PC-3 (cell line): ENCODE measurements around the gene DNHD1.

ENCODE experiments used
- CTCF ChIP-seq: fragments of 300-600 bp; sonication (generic); conservative IDR thresholded peaks from 2 replicates; pipeline ENCODE4 v1.5.1; 2017; ENCODE audit warnings: antibody characterized with exemption, low read depth, mild to moderate bottlenecking, low read length
- EZH2 ChIP-seq: fragments of 300-600 bp; sonication (generic); IDR thresholded peaks from one replicate; pipeline ENCODE4 v1.6.1; 2017; ENCODE audit warnings: antibody characterized with exemption, mild to moderate bottlenecking, low read length; ENCODE audit not compliant: unreplicated experiment
- EZH2phosphoT487 ChIP-seq: fragments of 300-600 bp; sonication (generic); IDR thresholded peaks from 2 replicates; pipeline ENCODE4 v1.6.1; 2018; ENCODE audit warnings: mild to moderate bottlenecking, antibody characterized with exemption, low read length, borderline replicate concordance

GRCh38 chr11:6548121-6548520, 51.0 kb downstream of the DNHD1 start:
- TF ChIP-seq CTCF (no peak), EZH2 (no peak), EZH2phosphoT487 (no peak)
